Dendritic cell treated with granulocyte-macrophage colony-stimulating factor and Interleukin-4, amounts not matched to agents 40 ng/mL and 50 ng/mL, for 4 days (primary cell): ENCODE measurements around the gene PTDSS2.

ENCODE experiments used
- H3K27ac Mint-ChIP-seq: one replicate; pipeline ENCODE4 v1.8.0; 2022; ENCODE audit warnings: mild to moderate bottlenecking, mixed read lengths
- H3K27me3 Mint-ChIP-seq: one replicate; pipeline ENCODE4 v1.8.0; 2022; ENCODE audit warnings: mild to moderate bottlenecking, mixed read lengths
- H3K36me3 Mint-ChIP-seq: one replicate; pipeline ENCODE4 v1.8.0; 2022; ENCODE audit warnings: low read depth, mixed read lengths
- H3K4me1 Mint-ChIP-seq: one replicate; pipeline ENCODE4 v1.8.0; 2022; ENCODE audit warnings: low read depth, mixed read lengths
- H3K4me3 Mint-ChIP-seq: one replicate; pipeline ENCODE4 v1.8.0; 2022; ENCODE audit warnings: mild to moderate bottlenecking, moderate library complexity, mixed read lengths
- H3K9me3 Mint-ChIP-seq: one replicate; pipeline ENCODE4 v1.8.0; 2022; ENCODE audit warnings: mixed read lengths
- intact Hi-C: fragments of 100-400 bp; cut with micrococcal nuclease; formaldehyde crosslinking; loops from one replicate; pipeline ENCODE4 v1.15.0; 2022

The PTDSS2 gene

GRCh38 chr11:487571-488021 is 37.5 kb downstream of the PTDSS2 start:
- Mint-ChIP-seq H3K9me3 (no peaks in the 10 kb centered on the region), H3K36me3 (peaks cover 54% of the 10 kb centered on the region), H3K27ac (no peak overlapping the region), H3K4me3 (no peak overlapping the region), H3K27me3 (no peaks in the 10 kb centered on the region), H3K4me1 (peaks cover 6% of the 10 kb centered on the region)
- intact Hi-C loops = no loop called here

DNA sequence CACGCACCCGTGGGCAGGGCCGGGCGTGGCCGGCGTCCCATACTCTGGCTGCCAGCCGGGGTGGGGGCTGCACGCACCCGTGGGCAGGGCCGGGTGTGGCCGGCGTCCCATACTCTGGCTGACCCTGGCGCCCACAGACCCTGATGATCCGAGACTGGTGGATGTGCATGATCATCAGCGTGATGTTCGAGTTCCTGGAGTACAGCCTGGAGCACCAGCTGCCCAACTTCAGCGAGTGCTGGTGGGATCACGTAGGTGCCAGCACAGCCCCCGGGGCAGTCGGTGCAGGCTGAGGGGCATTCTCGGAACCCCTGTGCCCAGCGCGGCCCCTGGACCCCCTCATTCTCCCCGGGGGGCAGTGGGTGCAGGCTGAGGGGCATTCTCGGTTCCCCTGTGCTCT is 38.0 kb downstream of the PTDSS2 start:
- no peak overlapping the region for H3K27ac Mint-ChIP-seq
- intact Hi-C loops = no loop called here
- H3K36me3 Mint-ChIP-seq = peaks cover 59% of the 10 kb centered on the region

DNA sequence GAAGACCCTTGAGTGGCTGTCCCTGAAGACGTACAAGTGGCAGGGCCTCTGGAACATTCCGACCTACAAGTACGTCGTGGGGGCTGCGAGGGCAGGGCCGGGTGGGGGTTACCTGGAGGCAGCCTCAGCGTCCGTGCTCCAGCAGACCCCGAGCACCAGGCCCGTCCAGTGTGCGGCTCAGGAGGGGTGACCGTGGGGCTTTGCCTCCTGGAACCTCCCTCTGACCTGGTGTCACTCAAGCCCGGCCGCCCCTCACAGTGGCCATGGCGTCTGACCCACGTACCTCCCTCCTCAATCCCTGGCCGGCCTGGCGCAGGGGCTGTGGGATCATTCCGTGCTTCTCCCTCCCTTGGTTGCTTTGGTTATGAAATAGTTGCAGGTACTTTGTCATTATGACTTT is 38.5 kb downstream of the PTDSS2 start:
- Mint-ChIP-seq H3K4me1 (peaks cover 6% of the 10 kb centered on the region), H3K27ac (no peak overlapping the region), H3K27me3 (no peaks in the 10 kb centered on the region), H3K9me3 (no peaks in the 10 kb centered on the region), H3K4me3 (no peak overlapping the region), H3K36me3 (peaks cover 64% of the 10 kb centered on the region)
- intact Hi-C loops = no loop called here

More for the DNA sequence above, 38.0 kb downstream of the PTDSS2 start:
- H3K4me1 Mint-ChIP-seq = peaks cover 6% of the 10 kb centered on the region
- H3K9me3 Mint-ChIP-seq = no peaks in the 10 kb centered on the region
- no peak overlapping the region for H3K4me3 Mint-ChIP-seq
- no peaks in the 10 kb centered on the region for H3K27me3 Mint-ChIP-seq

DNA sequence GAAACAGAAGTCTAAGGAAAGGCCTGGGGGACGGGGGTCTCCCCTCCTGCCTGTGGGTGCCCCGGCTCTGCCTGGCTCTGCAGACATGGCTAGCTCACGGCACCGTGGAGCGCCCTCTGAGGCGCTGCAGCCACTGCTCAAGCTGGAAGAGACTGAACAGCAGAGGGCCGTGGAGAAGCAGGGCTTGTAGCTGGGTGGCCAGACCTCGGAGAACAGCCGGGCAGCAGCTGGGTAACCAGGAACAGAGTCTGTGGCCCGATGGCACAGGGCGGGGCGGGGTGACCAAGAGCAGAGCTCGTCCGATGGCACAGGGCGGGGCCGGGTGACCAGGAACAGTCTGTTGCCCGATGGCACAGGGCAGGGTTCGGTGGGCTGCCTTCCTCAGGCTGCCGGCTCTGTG is 38.9 kb downstream of the PTDSS2 start:
- no peak overlapping the region for H3K4me3 Mint-ChIP-seq
- H3K4me1 Mint-ChIP-seq = peaks cover 6% of the 10 kb centered on the region
- H3K27ac Mint-ChIP-seq = no peak overlapping the region
- peaks cover 68% of the 10 kb centered on the region for H3K36me3 Mint-ChIP-seq
- no peaks in the 10 kb centered on the region for H3K9me3 Mint-ChIP-seq
- intact Hi-C loops = no loop called here
- H3K27me3 Mint-ChIP-seq = no peaks in the 10 kb centered on the region

DNA sequence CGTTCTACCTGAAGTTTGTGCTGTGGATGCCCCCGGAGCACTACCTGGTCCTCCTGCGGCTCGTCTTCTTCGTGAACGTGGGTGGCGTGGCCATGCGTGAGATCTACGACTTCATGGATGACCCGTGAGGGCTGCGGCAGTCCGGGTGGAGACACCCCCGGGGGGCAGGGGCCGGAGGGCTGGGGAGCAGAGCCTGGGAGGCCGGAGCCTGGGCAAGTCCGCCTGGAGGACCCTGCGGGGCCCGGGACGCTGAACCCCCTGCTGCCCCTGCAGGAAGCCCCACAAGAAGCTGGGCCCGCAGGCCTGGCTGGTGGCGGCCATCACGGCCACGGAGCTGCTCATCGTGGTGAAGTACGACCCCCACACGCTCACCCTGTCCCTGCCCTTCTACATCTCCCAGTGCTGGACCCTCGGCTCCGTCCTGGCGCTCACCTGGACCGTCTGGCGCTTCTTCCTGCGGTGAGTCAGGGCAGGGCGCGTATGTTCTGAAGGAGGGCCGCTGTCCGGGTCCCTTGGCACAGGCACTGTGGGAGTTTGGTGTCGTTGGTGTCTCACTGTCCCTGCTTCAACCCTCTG is 39.6 kb downstream of the PTDSS2 start:
- intact Hi-C loops = no loop called here
- peaks cover 75% of the 10 kb centered on the region for H3K36me3 Mint-ChIP-seq
- no peak overlapping the region for H3K27ac Mint-ChIP-seq
- no peak overlapping the region for H3K4me3 Mint-ChIP-seq
- H3K4me1 Mint-ChIP-seq = peaks cover 6% of the 10 kb centered on the region
- no peaks in the 10 kb centered on the region for H3K27me3 Mint-ChIP-seq
- H3K9me3 Mint-ChIP-seq = no peaks in the 10 kb centered on the region

DNA sequence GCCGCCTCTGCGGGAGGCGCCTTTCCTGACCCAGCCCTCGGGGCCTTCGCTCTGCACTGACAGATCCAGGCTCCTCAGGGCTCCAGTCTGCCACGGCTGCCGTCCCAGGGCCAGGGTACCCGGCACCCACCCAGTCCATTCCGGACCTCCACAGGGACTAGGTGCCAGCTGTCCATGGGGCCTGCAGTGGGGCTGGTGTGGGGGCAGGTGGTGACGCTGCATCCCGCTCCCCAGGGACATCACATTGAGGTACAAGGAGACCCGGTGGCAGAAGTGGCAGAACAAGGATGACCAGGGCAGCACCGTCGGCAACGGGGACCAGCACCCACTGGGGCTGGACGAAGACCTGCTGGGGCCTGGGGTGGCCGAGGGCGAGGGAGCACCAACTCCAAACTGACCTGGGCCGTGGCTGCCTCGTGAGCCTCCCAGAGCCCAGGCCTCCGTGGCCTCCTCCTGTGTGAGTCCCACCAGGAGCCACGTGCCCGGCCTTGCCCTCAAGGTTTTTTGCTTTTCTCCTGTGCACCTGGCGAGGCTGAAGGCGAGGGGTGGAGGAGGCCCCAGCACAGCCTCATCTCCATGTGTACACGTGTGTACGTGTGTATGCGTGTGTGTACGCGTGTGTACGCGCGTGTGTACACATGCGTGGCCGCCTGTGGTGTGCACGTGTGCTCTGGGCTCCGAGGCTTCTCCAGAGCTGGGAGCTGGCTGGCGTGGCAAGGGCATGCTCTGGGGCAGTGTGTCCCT is 40.3 kb downstream of the PTDSS2 start:
- Mint-ChIP-seq H3K36me3 (peaks cover 82% of the 10 kb centered on the region), H3K4me1 (peaks cover 11% of the 10 kb centered on the region), H3K9me3 (no peaks in the 10 kb centered on the region), H3K27me3 (no peaks in the 10 kb centered on the region), H3K27ac (no peak overlapping the region), H3K4me3 (no peak overlapping the region)
- intact Hi-C loops = no loop called here

GRCh38 chr11:490930-491260 is 40.8 kb downstream of the PTDSS2 start:
- Mint-ChIP-seq H3K4me3 (no peak overlapping the region), H3K4me1 (peaks cover 16% of the 10 kb centered on the region), H3K27ac (no peak overlapping the region), H3K27me3 (no peaks in the 10 kb centered on the region), H3K36me3 (peaks cover 87% of the 10 kb centered on the region), H3K9me3 (no peaks in the 10 kb centered on the region)
- intact Hi-C loops = no loop called here

DNA sequence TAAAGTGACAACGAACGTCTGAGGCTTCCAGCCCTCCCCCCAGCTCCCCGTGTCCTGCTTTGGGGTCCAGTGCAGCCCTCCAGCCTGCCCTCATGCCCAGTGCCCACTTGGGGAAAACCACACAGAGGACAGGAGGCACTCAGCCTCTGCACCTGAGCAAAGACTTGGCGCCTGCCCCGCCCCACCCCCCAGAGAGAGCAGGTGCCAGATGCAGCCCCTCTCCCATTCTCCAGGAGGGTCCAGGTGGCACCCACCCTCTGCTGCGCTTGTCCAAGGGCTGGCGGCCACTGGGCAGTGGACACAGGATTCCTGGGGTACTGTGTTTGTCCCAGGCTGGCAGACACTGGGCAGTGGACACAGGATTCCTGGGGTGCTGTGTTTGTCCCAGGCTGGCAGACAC is 41.3 kb downstream of the PTDSS2 start:
- H3K36me3 Mint-ChIP-seq = peaks cover 92% of the 10 kb centered on the region
- no peaks in the 10 kb centered on the region for H3K9me3 Mint-ChIP-seq
- peak overlapping the region; percentile 25 for H3K27ac Mint-ChIP-seq
- H3K4me1 Mint-ChIP-seq = peaks cover 21% of the 10 kb centered on the region
- H3K27me3 Mint-ChIP-seq = no peaks in the 10 kb centered on the region
- no peak overlapping the region for H3K4me3 Mint-ChIP-seq
- intact Hi-C loops = no loop called here

DNA sequence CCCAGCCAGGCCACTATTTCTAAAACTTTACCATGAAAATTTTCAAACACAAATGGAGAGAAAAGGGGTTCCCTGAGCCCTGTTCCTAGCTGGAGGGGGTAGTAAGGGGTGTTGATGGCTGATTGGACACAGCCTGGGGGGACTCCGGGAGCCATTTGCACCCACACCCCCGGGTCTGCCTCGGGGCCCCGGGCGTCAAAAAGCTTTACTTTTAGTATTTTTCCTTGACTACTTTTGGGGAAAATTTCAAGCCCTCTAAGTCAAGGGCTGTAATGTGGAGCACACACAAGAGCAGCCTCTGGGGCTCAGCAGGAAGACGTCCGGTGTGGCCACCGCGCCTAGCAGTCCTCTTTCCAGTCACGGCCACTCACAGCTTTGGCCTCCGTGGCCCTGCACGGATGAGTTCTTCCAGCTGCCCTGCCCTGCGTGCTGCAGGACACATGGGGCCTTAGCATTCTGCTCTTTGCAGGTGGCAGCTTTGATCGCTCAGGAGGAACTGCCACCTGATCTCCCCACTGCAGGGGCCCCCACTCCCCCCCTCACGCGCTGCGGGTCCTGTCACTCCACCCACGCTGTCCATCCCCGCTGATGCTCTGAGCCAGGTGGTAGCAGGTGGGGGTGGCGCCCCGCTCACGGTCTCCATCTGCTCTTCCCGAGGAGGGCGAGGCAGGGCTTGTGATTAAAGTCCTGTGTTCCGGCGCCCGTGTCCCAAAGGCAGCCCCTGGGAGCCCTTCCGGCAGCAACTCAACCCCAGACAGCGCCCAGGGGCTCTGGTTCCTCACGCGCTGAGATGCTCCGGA is 42.5 kb downstream of the PTDSS2 start:
- Mint-ChIP-seq H3K27me3 (no peaks in the 10 kb centered on the region), H3K4me3 (no peak overlapping the region), H3K36me3 (peaks cover 96% of the 10 kb centered on the region), H3K27ac (no peak overlapping the region), H3K9me3 (no peaks in the 10 kb centered on the region), H3K4me1 (peaks cover 29% of the 10 kb centered on the region)
- intact Hi-C loops = no loop called here

DNA sequence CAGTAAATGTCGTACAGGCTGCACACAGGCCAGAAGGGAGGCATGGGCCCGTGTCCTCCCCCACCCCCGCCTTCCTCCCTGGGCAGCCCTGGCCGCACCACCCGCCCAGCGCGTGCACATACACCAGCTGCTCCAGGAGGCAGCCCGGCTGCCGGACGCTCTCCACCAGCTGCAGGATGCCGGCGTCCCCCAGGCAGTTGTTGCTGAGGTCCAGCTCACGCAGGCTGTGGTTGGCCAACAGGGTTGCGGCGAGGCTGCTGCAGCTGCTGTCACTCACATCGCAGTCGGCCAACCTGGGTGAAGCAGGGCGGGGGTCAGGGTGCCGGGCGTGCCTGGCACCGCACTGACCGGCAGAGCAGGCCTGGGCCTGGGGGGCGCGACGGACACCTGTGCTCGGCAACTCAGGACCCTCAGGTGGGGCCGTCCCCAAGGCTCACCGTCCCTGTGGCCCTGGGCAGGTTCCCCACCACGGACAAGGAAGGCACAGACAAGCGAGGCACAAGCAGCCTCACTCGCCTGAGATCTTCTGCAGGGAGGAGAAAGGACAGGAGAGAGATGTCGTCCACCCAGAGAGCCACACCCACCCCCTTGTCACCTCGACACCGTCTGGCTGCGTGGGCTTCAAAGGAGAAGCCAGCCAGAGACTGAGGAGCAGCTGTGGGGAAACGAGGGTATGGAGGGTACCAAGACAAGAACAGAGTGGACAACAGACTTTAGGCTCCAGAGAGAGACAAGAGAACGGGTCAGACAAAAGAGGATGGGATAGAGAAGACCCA is 44.9 kb downstream of the PTDSS2 start:
- intact Hi-C loops = no loop called here
- H3K9me3 Mint-ChIP-seq = no peaks in the 10 kb centered on the region
- peaks cover 100% of the 10 kb centered on the region for H3K36me3 Mint-ChIP-seq
- no peak overlapping the region for H3K4me3 Mint-ChIP-seq
- peak overlapping the region; percentile 56 for H3K27ac Mint-ChIP-seq
- H3K4me1 Mint-ChIP-seq = peaks cover 44% of the 10 kb centered on the region
- no peaks in the 10 kb centered on the region for H3K27me3 Mint-ChIP-seq

GRCh38 chr11:495537-495931 is 45.5 kb downstream of the PTDSS2 start:
- Mint-ChIP-seq H3K4me3 (no peak overlapping the region), H3K9me3 (no peaks in the 10 kb centered on the region), H3K36me3 (peaks cover 100% of the 10 kb centered on the region), H3K27ac (peak overlapping the region; percentile 56), H3K4me1 (peaks cover 47% of the 10 kb centered on the region), H3K27me3 (no peaks in the 10 kb centered on the region)
- intact Hi-C loops = no loop called here

DNA sequence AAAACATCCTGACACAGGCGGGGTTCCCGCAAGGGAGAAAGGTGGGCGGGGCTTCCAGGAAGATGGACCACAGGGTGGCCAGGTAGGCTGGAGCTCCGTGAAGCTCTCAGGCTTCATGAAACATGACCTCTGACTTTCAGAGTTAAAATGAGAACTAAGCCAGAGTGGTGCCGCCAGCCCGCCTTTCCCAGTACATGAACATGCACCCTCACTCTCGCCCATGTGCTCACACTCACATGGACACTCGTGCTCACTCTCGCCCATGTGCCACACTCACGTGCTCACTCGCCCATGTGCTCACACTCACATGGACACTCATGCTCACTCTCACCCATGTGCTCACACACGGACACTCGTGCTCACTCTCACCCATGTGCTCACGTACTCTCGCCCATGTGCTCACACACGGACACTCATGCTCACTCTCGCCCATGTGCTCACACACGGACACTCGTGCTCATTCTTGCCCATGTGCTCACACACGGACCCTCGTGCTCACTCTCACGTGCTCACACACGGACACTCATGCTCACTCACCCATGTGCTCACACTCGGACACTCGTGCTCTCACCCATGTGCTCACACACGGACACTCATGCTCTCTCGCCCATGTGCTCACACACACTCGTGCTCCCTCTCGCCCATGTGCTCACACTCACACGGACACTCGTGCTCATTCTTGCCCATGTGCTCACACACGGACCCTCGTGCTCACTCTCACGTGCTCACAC is 46.9 kb downstream of the PTDSS2 start:
- Mint-ChIP-seq H3K27me3 (no peaks in the 10 kb centered on the region), H3K27ac (peak overlapping the region; percentile 30), H3K4me1 (peaks cover 61% of the 10 kb centered on the region), H3K9me3 (no peaks in the 10 kb centered on the region), H3K36me3 (peaks cover 100% of the 10 kb centered on the region), H3K4me3 (no peak overlapping the region)
- intact Hi-C loops = no loop called here

DNA sequence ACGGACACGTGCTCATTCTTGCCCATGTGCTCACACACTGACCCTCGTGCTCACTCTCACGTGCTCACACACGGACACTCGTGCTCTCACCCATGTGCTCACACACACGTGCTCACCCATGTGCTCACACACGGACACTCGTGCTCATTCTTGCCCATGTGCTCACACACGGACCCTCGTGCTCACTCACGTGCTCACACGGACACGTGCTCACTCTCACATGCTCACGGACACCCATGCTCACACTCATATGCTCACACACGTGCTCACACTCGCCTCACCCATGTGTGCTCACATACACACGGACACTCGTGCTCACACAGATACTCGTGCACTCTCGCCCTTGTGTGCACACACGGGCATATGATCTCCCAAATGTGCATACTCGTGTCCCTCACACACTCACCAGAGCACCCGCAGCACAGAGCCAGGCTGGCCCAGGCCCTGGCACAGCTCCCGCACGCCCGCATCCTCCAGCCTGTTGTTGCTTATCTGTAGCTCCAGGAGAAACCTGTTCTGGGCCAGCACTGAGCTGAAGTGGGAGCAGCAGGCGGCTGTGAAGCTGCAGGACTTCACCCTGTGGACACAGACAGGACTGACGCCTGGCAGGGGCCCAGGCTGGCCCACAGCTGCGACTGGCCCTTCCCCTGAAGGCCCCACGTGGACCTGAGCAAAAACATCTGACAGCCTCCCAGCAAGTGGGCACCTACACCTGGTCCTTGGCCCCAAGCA is 47.7 kb downstream of the PTDSS2 start:
- H3K36me3 Mint-ChIP-seq = peaks cover 100% of the 10 kb centered on the region
- peak overlapping the region; percentile 30 for H3K27ac Mint-ChIP-seq
- intact Hi-C loops = no loop called here
- no peak overlapping the region for H3K4me3 Mint-ChIP-seq
- peaks cover 69% of the 10 kb centered on the region for H3K4me1 Mint-ChIP-seq
- no peaks in the 10 kb centered on the region for H3K27me3 Mint-ChIP-seq
- H3K9me3 Mint-ChIP-seq = no peaks in the 10 kb centered on the region
